H9 (cell line): Measurements from ENCODE around the gene GIGYF1. TPM values are rescaled to one million over a fixed set of nuclear protein-coding genes. Genes with fewer than 3 reads are reported as not detected.

Source experiments
- DNase-seq: peaks from one replicate; pipeline ENCODE4 v3.0.0-alpha.2; 2017
- H2AFZ ChIP-seq: one replicate; pipeline ENCODE4 v1.6.1; 2013; ENCODE audit warnings: mild to moderate bottlenecking, low read length, control low read depth, moderate library complexity
- H2AK5ac ChIP-seq: 2 replicates; pipeline ENCODE4 v1.6.1; 2013; ENCODE audit warnings: low read length, control low read depth, mixed read lengths; ENCODE audit not compliant: insufficient read length
- H2BK120ac ChIP-seq: one replicate; pipeline ENCODE4 v1.6.1; 2013; ENCODE audit warnings: low read depth, mild to moderate bottlenecking, low read length, control low read depth, inconsistent platforms; ENCODE audit not compliant: poor library complexity, severe bottlenecking
- H2BK12ac ChIP-seq: 2 replicates; pipeline ENCODE4 v1.6.1; 2013; ENCODE audit warnings: low read length, control low read depth, mixed read lengths, low read depth; ENCODE audit not compliant: insufficient read length
- H2BK15ac ChIP-seq: 2 replicates; pipeline ENCODE4 v1.6.1; 2013; ENCODE audit warnings: low read depth, low read length, control low read depth
- H2BK20ac ChIP-seq: one replicate; pipeline ENCODE4 v1.6.1; 2013; ENCODE audit warnings: low read depth, mild to moderate bottlenecking, low read length, control low read depth, inconsistent platforms; ENCODE audit not compliant: poor library complexity, severe bottlenecking
- H2BK5ac ChIP-seq: 2 replicates; pipeline ENCODE4 v1.6.1; 2013; ENCODE audit warnings: low read length, control low read depth, mixed read lengths; ENCODE audit not compliant: insufficient read length
- H3K14ac ChIP-seq: 2 replicates; pipeline ENCODE4 v1.6.1; 2013; ENCODE audit warnings: low read length, control low read depth; ENCODE audit not compliant: insufficient read depth
- H3K18ac ChIP-seq: 2 replicates; pipeline ENCODE4 v1.6.1; 2013; ENCODE audit warnings: low read depth, mild to moderate bottlenecking, mixed read lengths, low read length, control low read depth; ENCODE audit not compliant: insufficient read length
- H3K23ac ChIP-seq: 2 replicates; pipeline ENCODE4 v1.6.1; 2013; ENCODE audit warnings: low read length, control low read depth, mixed read lengths, low read depth; ENCODE audit not compliant: insufficient read length
- H3K23me2 ChIP-seq: 2 replicates; pipeline ENCODE4 v1.6.1; 2013; ENCODE audit warnings: low read depth, mild to moderate bottlenecking, mixed read lengths, low read length, control low read depth; ENCODE audit not compliant: insufficient read length, poor library complexity, severe bottlenecking
- H3K27ac ChIP-seq: 2 replicates; pipeline ENCODE4 v1.5.1; 2013; ENCODE audit warnings: low read length, control low read depth, mixed read lengths, low read depth; ENCODE audit not compliant: insufficient read length
- H3K27me3 ChIP-seq: 2 replicates; pipeline ENCODE4 v1.6.1; 2013; ENCODE audit warnings: low read length, control low read depth, inconsistent platforms; ENCODE audit not compliant: insufficient read depth
- H3K4ac ChIP-seq: 2 replicates; pipeline ENCODE4 v1.6.1; 2013; ENCODE audit warnings: low read depth, mild to moderate bottlenecking, control low read depth, inconsistent platforms, low read length, moderate library complexity
- H3K4me1 ChIP-seq: 2 replicates; pipeline ENCODE4 v1.6.1; 2013; ENCODE audit warnings: low read length, control low read depth, inconsistent platforms; ENCODE audit not compliant: insufficient read depth
- H3K4me2 ChIP-seq: 2 replicates; pipeline ENCODE4 v1.6.1; 2013; ENCODE audit warnings: low read length, control low read depth, mixed read lengths; ENCODE audit not compliant: insufficient read length, insufficient read depth
- H3K56ac ChIP-seq: 2 replicates; pipeline ENCODE4 v1.6.1; 2013; ENCODE audit warnings: low read depth, mild to moderate bottlenecking, mixed read lengths, low read length, control low read depth; ENCODE audit not compliant: insufficient read length
- H3K79me1 ChIP-seq: 2 replicates; pipeline ENCODE4 v1.6.1; 2013; ENCODE audit warnings: low read depth, mild to moderate bottlenecking, moderate library complexity, low read length, control low read depth, inconsistent platforms; ENCODE audit not compliant: insufficient read depth, poor library complexity, severe bottlenecking
- H3K79me2 ChIP-seq: 2 replicates; pipeline ENCODE4 v1.6.1; 2013; ENCODE audit warnings: low read length, control low read depth, inconsistent platforms; ENCODE audit not compliant: insufficient read depth
- H3K9ac ChIP-seq: 2 replicates; pipeline ENCODE4 v1.6.1; 2013; ENCODE audit warnings: low read length, control low read depth, mixed read lengths; ENCODE audit not compliant: insufficient read length; ENCODE audit errors: extremely low read depth
- H3K9me3 ChIP-seq: one replicate; pipeline ENCODE4 v1.6.1; 2013; ENCODE audit warnings: low read depth, low read length, inconsistent platforms; ENCODE audit not compliant: control insufficient read depth
- H3T11ph ChIP-seq: one replicate; pipeline ENCODE4 v1.6.1; 2013; ENCODE audit warnings: mild to moderate bottlenecking, low read length, control low read depth, inconsistent platforms
- H4K20me1 ChIP-seq: one replicate; pipeline ENCODE4 v1.6.1; 2013; ENCODE audit not compliant: control insufficient read depth, insufficient read length, insufficient read depth
- H4K5ac ChIP-seq: 2 replicates; pipeline ENCODE4 v1.6.1; 2013; ENCODE audit warnings: low read depth, mild to moderate bottlenecking, mixed read lengths, low read length, control low read depth; ENCODE audit not compliant: insufficient read length
- H4K8ac ChIP-seq: replicated peaks from 2 replicates; pipeline ENCODE4 v1.6.1; 2013; ENCODE audit warnings: low read length, control low read depth, mixed read lengths, low read depth; ENCODE audit not compliant: insufficient read length
- H4K91ac ChIP-seq: 2 replicates; pipeline ENCODE4 v1.6.1; 2013; ENCODE audit warnings: low read depth, mild to moderate bottlenecking, moderate library complexity, mixed read lengths, low read length, control low read depth; ENCODE audit not compliant: insufficient read length
- H3K27ac Mint-ChIP-seq, 3 experiments: 2 replicates in 2 of 3; 3 replicates in 1 of 3; pipeline ENCODE4 v1.8.0; 2020 to 2021; ENCODE audit warnings: mixed read lengths in 3 of 3, mild to moderate bottlenecking in 1 of 3, moderate library complexity in 1 of 3
- H3K27me3 Mint-ChIP-seq: 2 replicates; pipeline ENCODE4 v1.8.0; 2021; ENCODE audit warnings: low read depth, mild to moderate bottlenecking, moderate library complexity, mixed read lengths
- H3K36me3 Mint-ChIP-seq, 3 experiments: 2 replicates in 2 of 3; 3 replicates in 1 of 3; pipeline ENCODE4 v1.8.0; 2020 to 2021; ENCODE audit warnings: low read depth in 3 of 3, mixed read lengths in 3 of 3; ENCODE audit not compliant: insufficient read depth in 1 of 3
- H3K4me1 Mint-ChIP-seq, 2 experiments: 2 replicates each; pipeline ENCODE4 v1.8.0; 2020; ENCODE audit warnings: mixed read lengths in 2 of 2
- H3K4me3 Mint-ChIP-seq, 2 experiments: 2 replicates in 1 of 2; 3 replicates in 1 of 2; pipeline ENCODE4 v1.8.0; 2020 to 2021; ENCODE audit warnings: mild to moderate bottlenecking in 2 of 2, mixed read lengths in 2 of 2, moderate library complexity in 1 of 2
- H3K9me3 Mint-ChIP-seq, 2 experiments: 2 replicates in 1 of 2; 3 replicates in 1 of 2; pipeline ENCODE4 v1.8.0; 2020; ENCODE audit warnings: mild to moderate bottlenecking in 2 of 2, mixed read lengths in 2 of 2, moderate library complexity in 1 of 2
- CTCF ChIP-seq: fragments of 200-600 bp; sonication (generic); conservative IDR thresholded peaks from 3 replicates; pipeline ENCODE4 v1.8.0; 2021; ENCODE audit warnings: antibody characterized with exemption, mild to moderate bottlenecking
- WGBS: extraction: QIAGEN DNeasy Blood & Tissue Kit; methylation state at CpG from one replicate; pipeline ENCODE4 v1.1.7; 2013; ENCODE audit warnings: missing lambda C conversion rate, low lambda C conversion rate, mixed read lengths; ENCODE audit not compliant: insufficient read length; ENCODE audit errors: extremely low coverage; 5-methylcytosine and 5-hydroxymethylcytosine counted together
- total RNA-seq: library from RNA; stranded (reverse); gene quantifications from 2 replicates; pipeline ENCODE4 v1.2.1, GENCODE V29; 2021

The GIGYF1 gene
- total RNA-seq, 1 experiment from 2014 or later: 104 TPM

GRCh38 chr7:100673302-100673941, 20.6 kb downstream of the GIGYF1 start, which contains the start of gene GNB2:
GNB2 (plus strand) TSS chr7:100673740; CDS start chr7:100676266, 2,526 bp downstream.
- H2BK5ac ChIP-seq: peak within 1 kb of the TSS; percentile 30

More at GRCh38 chr7:100673302-100673941, 20.6 kb downstream of the GIGYF1 start, which contains the start of gene GNB2:
- no peaks in the 10 kb centered on the region for H3K79me1 ChIP-seq
- peaks cover 8 to 16% (median 16%) of the 10 kb centered on the region in 3 experiments; a peak in 6 of 7 replicates for H3K36me3 Mint-ChIP-seq
- no peak within 1 kb of the TSS for H2AK5ac ChIP-seq
- H3K27ac ChIP-seq: peak within 1 kb of the TSS; percentile 86
- no peak within 1 kb of the TSS for H2BK15ac ChIP-seq
- no peaks in the 10 kb centered on the region for H3K4me1 ChIP-seq
- no peak within 1 kb of the TSS for H2BK120ac ChIP-seq
- H3K4me1 Mint-ChIP-seq: peaks cover 4 to 7% of the 10 kb centered on the region in 2 experiments; a peak in 3 of 4 replicates
- DNase-seq: peak; percentile 99
- no peak within 1 kb of the TSS for H2BK20ac ChIP-seq
- peak within 1 kb of the TSS; percentile 83 to 92 for H3K4me3 Mint-ChIP-seq
- peak within 1 kb of the TSS; percentile 95 for H3K18ac ChIP-seq
- H3K79me2 ChIP-seq: no peaks in the 10 kb centered on the region
- H3K56ac ChIP-seq: no peak within 1 kb of the TSS
- no peaks in the 10 kb centered on the region for H3K9me3 ChIP-seq
- peaks cover 20% of the 10 kb centered on the region for H3K23me2 ChIP-seq
- H3K14ac ChIP-seq: peak within 1 kb of the TSS; percentile 92
- no peak within 1 kb of the TSS for H4K8ac ChIP-seq
- H3K23ac ChIP-seq: no peak within 1 kb of the TSS
- no peak within 1 kb of the TSS for H3K4ac ChIP-seq
- H2BK12ac ChIP-seq: peak within 1 kb of the TSS; percentile 12
- no peaks in the 10 kb centered on the region for H3K9me3 Mint-ChIP-seq
- H4K5ac ChIP-seq: peak within 1 kb of the TSS; percentile 23
- no peaks in the 10 kb centered on the region for H3K27me3 ChIP-seq
- no peak within 1 kb of the TSS for H2AFZ ChIP-seq
- no peaks in the 10 kb centered on the region for H4K20me1 ChIP-seq
- peaks cover 36% of the 10 kb centered on the region for H3K27me3 Mint-ChIP-seq
- peak within 1 kb of the TSS; percentile 98 to 100 (median 99) for H3K27ac Mint-ChIP-seq
- no peak within 1 kb of the TSS for H4K91ac ChIP-seq
- TF ChIP-seq CTCF: no peak
- no CpG with 5 or more reads among the region's 65 CpGs for WGBS
- peak within 1 kb of the TSS; percentile 78 for H3K9ac ChIP-seq
- H3K4me2 ChIP-seq: peak within 1 kb of the TSS; percentile 75
- no peak within 1 kb of the TSS for H3T11ph ChIP-seq
